Pancreas (tissue), 10 donors: ENCODE data around the gene CUL7. TPM values are rescaled to one million over a fixed set of nuclear protein-coding genes. Genes with fewer than 3 reads are reported as not detected.
"Not testable (repeated sequence)": the region's sequence is repeated elsewhere in the genome, so short reads cannot be mapped to it uniquely, and the experiment has no call there.

ENCODE experiments used
- ATAC-seq, 4 donors: fragments of 200-7000 bp; cut with Tn5 transposase; one replicate each; pipeline versions ENCODE4 v1.8.0 to v1.9.1; 2020; ENCODE audit warnings: mild to moderate bottlenecking in 4 of 4, moderate library complexity in 4 of 4
- DNase-seq, 6 donors: peaks; one replicate each; pipeline ENCODE4 v3.0.0-alpha.2; 2020
- FAIRE-seq: peaks from 2 replicates; lab custom pipeline; 2012; peaks lifted over from hg19 to GRCh38; lab: Jason Lieb, UNC
- H3K27ac ChIP-seq, 4 donors: fragments of 200-600 bp; sonication (generic); 1 replicate in 3 of 4; 2 replicates in 1 of 4; pipeline versions ENCODE4 v1.5.0 to v1.8.0; 2020
- H3K27me3 ChIP-seq, 4 donors: fragments of 200-600 bp; one replicate each; pipeline ENCODE4 v1.8.0; 2021
- H3K36me3 ChIP-seq, 3 donors: fragments of 200-600 bp; sonication (generic) in 1 of 3; one replicate each; pipeline versions ENCODE4 v1.5.0 to v1.8.0; 2020 to 2021
- H3K4me1 ChIP-seq, 3 donors: fragments of 200-600 bp; one replicate each; pipeline ENCODE4 v1.8.0; 2021
- H3K4me3 ChIP-seq, 4 donors: fragments of 200-600 bp; sonication (generic) in 2 of 4; one replicate each; pipeline versions ENCODE4 v1.5.0 to v1.8.0; 2020 to 2021
- H3K9me3 ChIP-seq, 4 donors: fragments of 200-600 bp; one replicate each; pipeline ENCODE4 v1.8.0; 2021
- CTCF ChIP-seq, 4 donors: fragments of 200-600 bp; sonication (generic) in 3 of 4; IDR thresholded peaks; one replicate each; pipeline versions ENCODE4 v1.5.0 to v1.8.0; 2021; ENCODE audit warnings: antibody characterized with exemption in 4 of 4
- WGBS, 2 donors: extraction: QIAGEN DNeasy Blood & Tissue Kit; methylation state at CpG; one replicate each; pipeline ENCODE4 v1.1.7; 2013; 5-methylcytosine and 5-hydroxymethylcytosine counted together
- intact Hi-C, 3 donors: fragments of 100-400 bp; cut with DNase I; formaldehyde crosslinking; loops; one replicate each; pipeline versions ENCODE4 v1.11.1 to v1.14.2; 2022
- polyA plus RNA-seq, 2 donors: library from polyadenylated mRNA; stranded (reverse); fragments of 200-250 nt; gene quantifications; one replicate each; pipeline ENCODE4 v1.2.3, GENCODE V29; 2013
- total RNA-seq, 6 donors: library from RNA; stranded (reverse); fragmentation: NEBNext Ultra II Directional in 4 of 6; extraction: Animal tissue kit (Norgen Biotek cat#: 25700) in 4 of 6; gene quantifications; one replicate each; pipeline versions ENCODE4 v1.2.1 to v1.2.4, GENCODE V29; 2021 to 2023
- donor health status: healthy with polysubstance abuse.
- donor health status: DM: no; HTN: no; CAD: no; lungs with moderate emphysema.
- donor health status: DM: no; HTN: no; CAD: no.
- donor health status: control.
- donor health status: control.
- donor health status: Bipolar disorder and iron deficiency.
- donor health status: DM: yes; HTN: yes; CAD: no.
- donor health status: DM: no; HTN: no; CAD: no.
- donor health status: DM: no; HTN: no; CAD: no.
- donor health status: DM: yes; HTN: yes; CAD: no.

CUL7 gene
- total and polyA plus RNA-seq, 8 donors: 8.6 to 21.4 (median 13.9) TPM

GRCh38 chr6:43052225-43052841, 1.3 kb downstream of the CUL7 start:
- peaks cover 0 to 12% (median 4%) of the 10 kb centered on the region in 3 donors for H3K4me1 ChIP-seq
- ATAC-seq (no peak), FAIRE-seq (no peak), DNase-seq (peak in 1 of 6 donors; percentile 33)
- H3K27ac ChIP-seq: peak overlapping the region in 2 of 4 donors; percentile 77 to 92
- no peak for TF ChIP-seq CTCF (IDR thresholded peaks at IDR 0.05)
- no peaks in the 10 kb centered on the region for H3K27me3 ChIP-seq
- no peaks in the 10 kb centered on the region for H3K9me3 ChIP-seq
- 76 to 85% methylated on average over 19 of the region's 19 CpGs for WGBS, 2 donors
- intact Hi-C loops: no loop called here
- H3K36me3 ChIP-seq: peaks cover 0 to 24% (median 0%) of the 10 kb centered on the region in 3 donors
- H3K4me3 ChIP-seq: peak overlapping the region in 3 of 4 donors; percentile 46 to 87 (median 76)

GRCh38 chr6:43050981-43051380, 2.7 kb downstream of the CUL7 start:
- H3K4me1 ChIP-seq: peaks cover 0 to 12% (median 4%) of the 10 kb centered on the region in 3 donors
- ATAC-seq (no peak), DNase-seq (no peak), FAIRE-seq (no peak)
- H3K4me3 ChIP-seq: no peak overlapping the region
- peaks cover 0 to 34% (median 0%) of the 10 kb centered on the region in 3 donors for H3K36me3 ChIP-seq
- no peaks in the 10 kb centered on the region for H3K9me3 ChIP-seq
- WGBS, 2 donors: 92 to 94% methylated on average over 17 of the region's 17 CpGs
- TF ChIP-seq CTCF (IDR thresholded peaks at IDR 0.05): no peak
- no peak overlapping the region for H3K27ac ChIP-seq
- intact Hi-C loops: no loop called here
- no peaks in the 10 kb centered on the region for H3K27me3 ChIP-seq

GRCh38 chr6:43047998-43048397, 5.7 kb downstream of the CUL7 start:
- no peak for ATAC-seq
- Histone ChIP-seq H3K4me3 (no peak overlapping the region), H3K36me3 (peaks cover 0 to 34% (median 3%) of the 10 kb centered on the region in 3 donors), H3K9me3 (no peaks in the 10 kb centered on the region), H3K4me1 (peaks cover 0 to 7% (median 4%) of the 10 kb centered on the region in 3 donors), H3K27ac (no peak overlapping the region), H3K27me3 (no peaks in the 10 kb centered on the region)
- DNase-seq: no peak
- no peak for FAIRE-seq
- no peak for TF ChIP-seq CTCF (IDR thresholded peaks at IDR 0.05)
- intact Hi-C loops: no loop called here
- 88 to 93% methylated on average over 7 of the region's 7 CpGs for WGBS, 2 donors

- DNase-seq (no peak), ATAC-seq (no peak), FAIRE-seq (no peak)
- 92 to 94% methylated on average over 11 of the region's 11 CpGs for WGBS, 2 donors
- Histone ChIP-seq H3K9me3 (no peaks in the 10 kb centered on the region), H3K36me3 (peaks cover 0 to 41% (median 3%) of the 10 kb centered on the region in 3 donors), H3K27me3 (no peaks in the 10 kb centered on the region), H3K4me1 (no peaks in the 10 kb centered on the region), H3K4me3 (no peak overlapping the region), H3K27ac (no peak overlapping the region)
- no peak for TF ChIP-seq CTCF (IDR thresholded peaks at IDR 0.05)
- intact Hi-C loops: no loop called here
These were observed 8.2 kb downstream of the CUL7 start for GRCh38 chr6:43045371-43045930.

- H3K4me1 ChIP-seq: no peaks in the 10 kb centered on the region
- DNase-seq (no peak), FAIRE-seq (no peak), ATAC-seq (no peak)
- no peak overlapping the region for H3K4me3 ChIP-seq
- intact Hi-C loops: no loop called here
- H3K9me3 ChIP-seq: no peaks in the 10 kb centered on the region
- no peaks in the 10 kb centered on the region for H3K27me3 ChIP-seq
- no peak for TF ChIP-seq CTCF (IDR thresholded peaks at IDR 0.05)
- H3K27ac ChIP-seq: no peak overlapping the region
- WGBS, 2 donors: 90 to 91% methylated on average over 9 of the region's 9 CpGs
- H3K36me3 ChIP-seq: peaks cover 0 to 36% (median 4%) of the 10 kb centered on the region in 3 donors
These were observed 10.3 kb downstream of the CUL7 start for GRCh38 chr6:43043310-43043709.

GRCh38 chr6:43041475-43041874, 12.2 kb downstream of the CUL7 start:
- H3K27me3 ChIP-seq, H3K27ac ChIP-seq, H3K9me3 ChIP-seq, intact Hi-C loops, ATAC-seq, H3K4me1 ChIP-seq, H3K4me3 ChIP-seq, DNase-seq, FAIRE-seq: not testable (repeated sequence)
- 88 to 95% methylated on average over 8 of the region's 8 CpGs for whole genome bisulfite sequencing, 2 donors
- H3K36me3 ChIP-seq: peaks cover 0 to 41% (median 12%) of the 10 kb centered on the region in 3 donors
